Kidney (tissue), 14 donors: ENCODE data around the gene BEAN1. TPM values are rescaled to one million over a fixed set of nuclear protein-coding genes. Genes with fewer than 3 reads are reported as not detected.
A peak's percentile ranks its signal among the peaks of the same experiment; 100 is the strongest.

ENCODE experiments used
- DNase-seq, 5 donors: peaks; one replicate each; pipeline ENCODE4 v3.0.0-alpha.2; 2013 to 2020
- FAIRE-seq: peaks from 2 replicates; lab custom pipeline; 2012; peaks lifted over from hg19 to GRCh38; lab: Jason Lieb, UNC
- H3K27ac ChIP-seq, 2 donors: one replicate each; pipeline ENCODE4 v1.7.0; 2013; ENCODE audit warnings: low read depth in 2 of 2, low read length in 2 of 2, inconsistent platforms in 1 of 2
- H3K27me3 ChIP-seq: one replicate; pipeline ENCODE4 v1.7.1; 2013; ENCODE audit warnings: low read length, inconsistent platforms; ENCODE audit not compliant: control insufficient read depth, insufficient read depth
- H3K36me3 ChIP-seq, 3 donors: one replicate each; pipeline versions ENCODE4 v1.7.0 to v1.7.1; 2013; ENCODE audit warnings: low read length in 3 of 3, control low read depth in 1 of 3, inconsistent platforms in 1 of 3; ENCODE audit not compliant: insufficient read depth in 3 of 3, control insufficient read depth in 2 of 3
- H3K4me1 ChIP-seq, 3 donors: one replicate each; pipeline versions ENCODE4 v1.7.0 to v1.7.1; 2013; ENCODE audit warnings: low read length in 3 of 3, inconsistent platforms in 1 of 3, low read depth in 1 of 3; ENCODE audit not compliant: control insufficient read depth in 2 of 3, insufficient read depth in 2 of 3
- H3K4me3 ChIP-seq, 3 donors: one replicate each; pipeline versions ENCODE4 v1.7.0 to v1.8.1; 2013; ENCODE audit warnings: low read length in 3 of 3, control low read depth in 1 of 3, inconsistent platforms in 1 of 3
- H3K9ac ChIP-seq, 3 donors: one replicate each; pipeline versions ENCODE4 v1.7.0 to v1.7.1; 2013; ENCODE audit warnings: low read length in 3 of 3, control low read depth in 1 of 3, inconsistent platforms in 1 of 3
- H3K9me3 ChIP-seq, 3 donors: one replicate each; pipeline versions ENCODE4 v1.7.0 to v1.7.1; 2013; ENCODE audit warnings: low read length in 3 of 3, control low read depth in 1 of 3, inconsistent platforms in 1 of 3; ENCODE audit not compliant: control insufficient read depth in 2 of 3, insufficient read depth in 1 of 3
- intact Hi-C: fragments of 100-400 bp; cut with DNase I; formaldehyde crosslinking; loops from one replicate; pipeline ENCODE4 v1.11.1; 2022
- polyA plus RNA-seq: library from polyadenylated mRNA; stranded (reverse); fragments of 350-450 nt; fragmentation: Illumina TruSeq; extraction: RNeasy Lipid Tissue Mini Kit (QIAGEN cat#74804); gene quantifications from one replicate; pipeline ENCODE4 v1.2.3, GENCODE V29; 2014; ENCODE audit warnings: low read depth, low replicate concordance; ENCODE audit not compliant: insufficient read depth
- total RNA-seq: library from RNA; stranded (reverse); fragmentation: NEBNext Ultra II Directional; extraction: Animal tissue kit (Norgen Biotek cat#: 25700); gene quantifications from one replicate; pipeline ENCODE4 v1.2.1, GENCODE V29; 2021
- TF ChIP-seq, protein P1 (sequence below): IDR thresholded peaks from 3 replicates; pipeline ENCODE4 v1.5.1; 2012; ENCODE audit warnings: mild to moderate bottlenecking, moderate library complexity, borderline replicate concordance; ENCODE audit not compliant: insufficient read depth; ENCODE audit errors: extremely low read depth
- donor health status: control.
- donor health status: control.
- donor health status: control.
- donor health status: control.
- donor health status: control.
- donor health status: DM: yes; HTN: yes; CAD: no.
- donor health status: Normal renal cell carcinoma (clear cell type).

Gene BEAN1
- total and polyA plus RNA-seq, 2 donors from 2014 or later: 0.47 to 2.4 TPM

DNA sequence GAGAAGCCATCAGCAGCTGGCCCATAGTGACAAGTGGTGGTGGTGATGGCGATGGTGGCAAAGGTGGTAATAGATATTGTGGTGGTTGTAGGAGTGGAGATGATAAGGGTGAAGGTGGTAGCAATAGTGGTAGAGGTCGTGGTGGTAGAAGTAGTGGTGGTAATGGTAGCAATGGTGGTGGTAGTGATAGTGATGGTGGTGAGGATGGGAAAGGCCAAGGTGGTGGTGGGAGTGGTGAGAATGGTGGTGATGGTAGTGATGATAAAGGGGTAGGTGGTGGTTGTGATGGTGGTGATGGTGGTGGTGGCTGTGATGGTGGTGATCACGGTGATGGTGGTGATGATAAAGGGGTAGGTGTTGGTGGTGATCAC, 47.5 kb upstream of the BEAN1 start:
- Histone ChIP-seq H3K4me3 (no peak overlapping the region), H3K4me1 (no peaks in the 10 kb centered on the region), H3K27ac (no peak overlapping the region), H3K36me3 (no peaks in the 10 kb centered on the region), H3K9me3 (peaks cover 0 to 2% (median 0%) of the 10 kb centered on the region in 3 donors), H3K27me3 (no peaks in the 10 kb centered on the region), H3K9ac (no peak overlapping the region)
- no peak for FAIRE-seq
- intact Hi-C loops: no loop called here
- TF ChIP-seq, protein P1, sequence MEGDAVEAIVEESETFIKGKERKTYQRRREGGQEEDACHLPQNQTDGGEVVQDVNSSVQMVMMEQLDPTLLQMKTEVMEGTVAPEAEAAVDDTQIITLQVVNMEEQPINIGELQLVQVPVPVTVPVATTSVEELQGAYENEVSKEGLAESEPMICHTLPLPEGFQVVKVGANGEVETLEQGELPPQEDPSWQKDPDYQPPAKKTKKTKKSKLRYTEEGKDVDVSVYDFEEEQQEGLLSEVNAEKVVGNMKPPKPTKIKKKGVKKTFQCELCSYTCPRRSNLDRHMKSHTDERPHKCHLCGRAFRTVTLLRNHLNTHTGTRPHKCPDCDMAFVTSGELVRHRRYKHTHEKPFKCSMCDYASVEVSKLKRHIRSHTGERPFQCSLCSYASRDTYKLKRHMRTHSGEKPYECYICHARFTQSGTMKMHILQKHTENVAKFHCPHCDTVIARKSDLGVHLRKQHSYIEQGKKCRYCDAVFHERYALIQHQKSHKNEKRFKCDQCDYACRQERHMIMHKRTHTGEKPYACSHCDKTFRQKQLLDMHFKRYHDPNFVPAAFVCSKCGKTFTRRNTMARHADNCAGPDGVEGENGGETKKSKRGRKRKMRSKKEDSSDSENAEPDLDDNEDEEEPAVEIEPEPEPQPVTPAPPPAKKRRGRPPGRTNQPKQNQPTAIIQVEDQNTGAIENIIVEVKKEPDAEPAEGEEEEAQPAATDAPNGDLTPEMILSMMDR: no peak
- no peak for DNase-seq

DNA sequence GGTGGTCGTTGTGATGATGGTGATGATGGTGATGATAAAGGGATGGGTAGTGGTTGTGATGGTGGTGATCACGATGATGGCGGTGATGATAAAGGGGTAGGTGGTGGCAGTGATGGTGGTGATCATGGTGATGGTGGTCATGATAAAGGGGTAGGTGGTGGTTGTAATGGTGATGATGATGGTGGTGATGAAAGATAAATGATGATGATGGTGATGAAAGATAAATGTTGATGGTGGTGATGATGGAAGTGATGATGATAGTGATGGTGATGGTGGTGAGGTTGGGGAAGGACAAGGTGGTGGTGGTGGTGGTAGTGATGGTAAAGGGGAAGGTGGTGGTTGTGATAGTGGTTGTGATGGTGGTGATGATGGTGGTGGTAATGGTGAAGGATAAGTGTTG, 46.7 kb upstream of the BEAN1 start:
- Histone ChIP-seq H3K4me3 (no peak overlapping the region), H3K9ac (no peak overlapping the region), H3K27ac (no peak overlapping the region), H3K27me3 (no peaks in the 10 kb centered on the region), H3K36me3 (no peaks in the 10 kb centered on the region), H3K9me3 (peaks cover 0 to 2% (median 0%) of the 10 kb centered on the region in 3 donors), H3K4me1 (no peaks in the 10 kb centered on the region)
- intact Hi-C loops: no loop called here
- FAIRE-seq (no peak), DNase-seq (no peak)
- TF ChIP-seq, protein P1: no peak

DNA sequence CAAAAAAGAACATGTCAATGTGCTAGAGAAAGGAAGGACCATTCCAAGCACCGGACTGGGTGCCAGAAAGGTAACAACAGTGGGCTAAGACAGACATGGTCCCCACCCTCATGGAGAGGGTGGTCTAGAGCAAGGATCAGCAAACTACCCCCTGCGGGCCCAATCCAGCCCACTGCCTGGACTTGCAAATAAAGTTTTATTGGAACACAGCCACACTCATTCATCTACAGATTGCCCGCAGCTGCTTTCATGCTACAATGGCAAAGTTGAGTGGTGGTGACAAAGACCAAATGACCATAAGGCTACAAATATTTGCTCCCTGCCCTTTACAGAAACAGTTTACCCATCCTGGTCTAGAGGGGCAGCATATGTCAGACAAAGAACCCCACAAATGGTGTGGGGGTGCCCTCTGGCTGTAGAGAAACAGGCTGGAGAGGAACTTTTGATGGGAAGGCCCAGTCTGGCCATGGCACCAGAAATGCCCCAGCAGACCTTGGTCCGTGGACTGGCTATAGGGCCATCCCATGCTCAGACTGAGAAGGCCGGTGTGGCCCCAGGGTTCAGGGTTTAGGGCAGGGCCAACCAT, 45.4 kb upstream of the BEAN1 start:
- FAIRE-seq: no peak
- TF ChIP-seq, protein P1: no peak
- DNase-seq: no peak
- Histone ChIP-seq H3K27ac (peak overlapping the region; percentile 74 to 78), H3K9ac (no peak overlapping the region), H3K27me3 (no peaks in the 10 kb centered on the region), H3K4me1 (no peaks in the 10 kb centered on the region), H3K9me3 (peaks cover 0 to 2% (median 0%) of the 10 kb centered on the region in 3 donors), H3K36me3 (no peaks in the 10 kb centered on the region), H3K4me3 (no peak overlapping the region)
- intact Hi-C loops: no loop called here
